ENCODE measurements around the gene ABR.

- TF ChIP-seq, protein P1, sequence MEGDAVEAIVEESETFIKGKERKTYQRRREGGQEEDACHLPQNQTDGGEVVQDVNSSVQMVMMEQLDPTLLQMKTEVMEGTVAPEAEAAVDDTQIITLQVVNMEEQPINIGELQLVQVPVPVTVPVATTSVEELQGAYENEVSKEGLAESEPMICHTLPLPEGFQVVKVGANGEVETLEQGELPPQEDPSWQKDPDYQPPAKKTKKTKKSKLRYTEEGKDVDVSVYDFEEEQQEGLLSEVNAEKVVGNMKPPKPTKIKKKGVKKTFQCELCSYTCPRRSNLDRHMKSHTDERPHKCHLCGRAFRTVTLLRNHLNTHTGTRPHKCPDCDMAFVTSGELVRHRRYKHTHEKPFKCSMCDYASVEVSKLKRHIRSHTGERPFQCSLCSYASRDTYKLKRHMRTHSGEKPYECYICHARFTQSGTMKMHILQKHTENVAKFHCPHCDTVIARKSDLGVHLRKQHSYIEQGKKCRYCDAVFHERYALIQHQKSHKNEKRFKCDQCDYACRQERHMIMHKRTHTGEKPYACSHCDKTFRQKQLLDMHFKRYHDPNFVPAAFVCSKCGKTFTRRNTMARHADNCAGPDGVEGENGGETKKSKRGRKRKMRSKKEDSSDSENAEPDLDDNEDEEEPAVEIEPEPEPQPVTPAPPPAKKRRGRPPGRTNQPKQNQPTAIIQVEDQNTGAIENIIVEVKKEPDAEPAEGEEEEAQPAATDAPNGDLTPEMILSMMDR (IDR thresholded peaks at IDR 0.05): no peak
- no peak for TF ChIP-seq SIN3A (IDR thresholded peaks at IDR 0.05; ENCODE audit: borderline replicate concordance, insufficient read depth, low read depth, low read length)
- no peak for TF ChIP-seq POLR2AphosphoS5 (IDR thresholded peaks at IDR 0.05; ENCODE audit: low read depth, low read length)
- TF ChIP-seq REST (IDR thresholded peaks at IDR 0.05; ENCODE audit: insufficient read depth in 1 of 2, low read depth in 2 of 2, low read length in 1 of 2): no peak
- TF ChIP-seq TCF7L2 (IDR thresholded peaks at IDR 0.05; ENCODE audit: low read depth, low read length): no peak
Observed at GRCh38 chr17:1033503-1033902, 146.3 kb downstream of the ABR start.
